Measurements from ENCODE around the gene CLTB. TPM values are rescaled to one million over a fixed set of nuclear protein-coding genes. Genes with fewer than 3 reads are reported as not detected.
"Not testable (repeated sequence)": the region's sequence is repeated elsewhere in the genome, so short reads cannot be mapped to it uniquely, and the experiment has no call there.

Gene CLTB, protein sequence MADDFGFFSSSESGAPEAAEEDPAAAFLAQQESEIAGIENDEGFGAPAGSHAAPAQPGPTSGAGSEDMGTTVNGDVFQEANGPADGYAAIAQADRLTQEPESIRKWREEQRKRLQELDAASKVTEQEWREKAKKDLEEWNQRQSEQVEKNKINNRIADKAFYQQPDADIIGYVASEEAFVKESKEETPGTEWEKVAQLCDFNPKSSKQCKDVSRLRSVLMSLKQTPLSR
- total RNA-seq (2014; rRNA removed; shearing (Covaris generic)), result 163 and 179 TPM in 2 replicates

DNA sequence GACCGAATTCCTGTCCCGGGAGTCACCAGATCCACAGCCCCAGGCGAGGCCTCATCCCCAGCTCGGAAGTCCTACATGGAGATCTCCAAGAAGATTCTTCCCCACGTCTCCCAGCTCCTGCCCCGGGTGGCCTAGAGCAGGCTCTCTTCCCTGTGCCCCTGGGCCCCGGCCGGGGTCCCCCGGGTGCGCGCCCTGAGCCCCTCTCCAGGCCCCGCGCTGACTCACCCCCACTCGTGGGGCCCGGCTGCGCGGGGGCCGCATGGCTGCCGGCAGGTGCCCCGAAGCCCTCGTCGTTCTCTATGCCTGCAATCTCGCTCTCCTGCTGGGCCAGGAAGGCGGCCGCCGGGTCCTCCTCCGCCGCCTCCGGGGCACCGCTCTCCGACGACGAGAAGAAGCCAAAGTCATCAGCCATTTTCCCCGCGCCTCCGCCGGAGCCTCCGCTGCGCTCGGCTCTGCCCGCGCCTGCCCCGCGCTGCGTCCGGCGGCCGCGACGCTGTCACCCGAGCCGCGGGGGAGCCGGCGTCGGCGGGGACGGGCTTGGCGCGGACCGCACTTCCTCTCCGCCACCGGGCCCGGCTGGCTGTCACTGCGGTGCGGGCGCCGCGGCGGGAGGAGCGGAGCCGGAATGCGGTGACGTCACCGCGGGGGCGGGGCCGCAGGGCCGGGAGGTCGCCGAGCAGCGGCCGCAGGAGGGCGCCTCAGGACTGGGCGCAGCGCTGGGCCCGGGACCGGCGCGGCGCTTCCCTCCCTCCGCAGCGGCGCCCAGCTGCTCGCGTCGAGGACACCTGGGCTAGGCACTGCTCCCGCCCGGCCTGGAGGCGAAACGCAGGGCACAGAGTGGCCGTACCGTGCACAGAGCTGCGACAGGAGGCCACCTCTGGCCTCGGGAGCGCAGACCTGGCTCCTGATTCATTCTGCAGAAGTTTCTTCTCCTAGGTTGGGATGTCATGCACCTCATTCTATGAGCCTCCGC is at the start of gene CLTB:
Gene CLTB (minus strand): TSS at position 588 of the 973 bp plus-strand sequence. CDS start 176 bp downstream, at position 412.
- peak; percentile 88 for DNase-seq (ENCODE audit: low spot score)
- in situ Hi-C loops (cut with HindIII; ENCODE audit: low sequenced_read_pairs), result no loop called here

DNA sequence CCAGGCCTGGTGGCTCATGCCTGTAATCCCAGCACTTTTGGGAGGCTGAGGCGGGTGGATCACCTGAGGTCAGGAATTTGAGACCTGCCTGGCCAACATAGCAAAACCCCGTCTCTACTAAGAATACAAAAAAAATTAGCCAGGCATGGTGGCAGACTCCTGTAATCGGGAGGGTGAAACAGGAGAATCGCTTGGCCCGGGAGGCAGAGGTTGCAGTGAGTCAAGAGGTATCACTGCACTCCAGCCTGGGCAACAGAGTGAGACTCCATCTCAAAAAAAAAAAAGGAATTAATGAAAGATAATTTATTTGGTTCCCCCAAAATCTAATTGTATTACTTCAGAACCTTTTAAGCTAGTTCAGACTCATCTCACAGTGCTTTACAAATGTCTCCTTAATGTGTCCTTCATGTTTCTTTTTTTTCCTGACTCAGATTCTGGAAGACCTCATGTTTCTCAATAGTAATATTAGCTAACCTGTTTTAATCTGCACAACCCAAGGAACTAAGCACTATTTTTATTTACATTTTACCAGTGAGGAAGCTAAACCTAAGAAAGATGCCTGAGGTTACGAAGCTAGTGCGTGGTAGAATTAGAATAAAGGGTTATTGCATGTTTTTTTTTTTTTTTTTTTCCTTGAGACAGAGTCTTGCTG is 46.9 kb upstream of the CLTB start:
- in situ Hi-C loops (cut with HindIII; ENCODE audit: low sequenced_read_pairs), result no loop called here

DNA sequence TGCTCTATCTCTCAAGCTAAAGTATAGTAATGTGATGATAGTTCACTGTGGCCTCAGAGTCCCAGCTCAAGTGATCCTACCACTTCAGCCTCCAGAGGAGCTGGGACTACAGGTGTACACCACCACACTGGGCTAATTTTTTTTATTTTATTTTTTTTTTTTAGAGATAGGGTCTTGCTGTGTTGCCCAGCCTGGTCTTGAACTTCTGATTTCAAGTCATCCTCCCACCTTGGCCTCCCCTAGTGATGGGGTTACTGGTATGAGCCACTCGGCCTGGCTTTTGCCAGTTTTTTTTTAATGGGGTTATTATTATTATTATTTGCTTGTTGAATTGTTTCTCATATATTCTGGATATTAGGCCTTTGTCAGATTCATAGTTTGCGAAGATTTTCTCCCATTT is 45.0 kb upstream of the CLTB start:
- in situ Hi-C loops (cut with HindIII; ENCODE audit: low sequenced_read_pairs), result no loop called here

More for the DNA sequence above, 46.9 kb upstream of the CLTB start:
- DNase-seq (ENCODE audit: low spot score), result no peak

DNA sequence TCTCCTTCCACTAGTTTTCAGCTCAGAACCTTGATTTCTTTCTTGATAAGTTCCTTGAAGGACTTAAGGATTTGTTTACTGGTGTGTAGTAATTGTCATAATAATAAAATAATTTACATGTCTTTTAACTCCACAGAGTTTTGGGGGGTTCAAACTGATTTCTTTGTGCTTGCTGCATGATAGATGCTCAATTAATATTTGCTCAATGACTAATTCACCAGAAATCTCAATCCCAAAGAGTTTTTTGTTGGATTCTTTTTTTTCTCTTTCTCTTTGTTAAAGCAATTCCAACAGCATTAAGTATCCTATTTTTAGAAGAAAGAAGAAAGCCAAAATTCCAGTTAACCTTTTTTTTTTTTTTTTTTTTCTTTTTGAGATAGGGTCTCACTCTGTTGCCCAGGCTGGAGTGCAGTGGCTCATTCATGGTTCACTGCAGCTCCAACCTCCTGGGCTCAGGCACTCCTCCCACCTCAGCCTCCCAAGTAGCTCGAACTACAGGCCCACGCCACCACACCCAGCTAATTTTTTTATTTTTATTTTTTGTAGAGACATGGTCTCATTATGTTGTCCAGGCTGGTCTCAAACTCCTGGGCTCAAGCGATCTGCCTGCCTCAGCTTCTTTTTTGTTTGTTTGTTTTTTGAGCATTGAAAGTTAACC is 42.7 kb upstream of the CLTB start:
- in situ Hi-C loops (cut with HindIII; ENCODE audit: low sequenced_read_pairs), result no loop called here

More for the DNA sequence above, 45.0 kb upstream of the CLTB start:
- no peak for DNase-seq (ENCODE audit: low spot score)

DNA sequence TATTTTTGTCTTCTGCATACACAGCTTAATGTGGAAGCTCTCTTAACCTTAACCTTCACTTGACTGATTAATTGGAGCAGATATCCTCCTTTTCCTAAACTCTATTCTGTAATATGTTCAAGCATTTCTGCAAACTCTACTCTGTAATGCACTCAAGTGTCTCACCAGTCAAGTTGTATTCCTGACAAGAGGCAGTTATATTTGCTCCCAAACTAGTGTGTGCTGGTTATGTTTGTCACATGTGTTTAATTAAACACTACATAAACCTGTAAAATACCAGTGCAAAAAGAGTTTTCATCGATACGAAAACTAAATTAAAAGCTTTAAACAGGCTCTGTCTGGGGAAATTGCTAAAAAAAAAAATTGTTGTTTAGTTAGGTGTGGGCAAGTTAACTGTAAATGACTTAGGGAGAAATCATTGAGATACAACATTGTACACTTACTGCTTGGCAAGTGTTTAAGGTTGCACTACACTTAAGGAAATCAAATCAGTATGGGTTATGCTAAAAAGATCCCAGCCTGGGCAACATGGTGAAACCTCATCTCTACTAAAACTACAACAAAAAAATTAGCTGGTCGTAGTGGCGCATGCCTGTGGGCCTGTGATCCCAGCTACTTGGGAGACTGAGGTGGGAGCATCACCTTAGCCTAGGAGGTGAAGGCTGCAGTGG is 38.5 kb upstream of the CLTB start:
- DNase-seq (ENCODE audit: low spot score), result no peak
- in situ Hi-C loops (cut with HindIII; ENCODE audit: low sequenced_read_pairs), result no loop called here

More for the DNA sequence above, 42.7 kb upstream of the CLTB start:
- no peak for DNase-seq (ENCODE audit: low spot score)

DNA sequence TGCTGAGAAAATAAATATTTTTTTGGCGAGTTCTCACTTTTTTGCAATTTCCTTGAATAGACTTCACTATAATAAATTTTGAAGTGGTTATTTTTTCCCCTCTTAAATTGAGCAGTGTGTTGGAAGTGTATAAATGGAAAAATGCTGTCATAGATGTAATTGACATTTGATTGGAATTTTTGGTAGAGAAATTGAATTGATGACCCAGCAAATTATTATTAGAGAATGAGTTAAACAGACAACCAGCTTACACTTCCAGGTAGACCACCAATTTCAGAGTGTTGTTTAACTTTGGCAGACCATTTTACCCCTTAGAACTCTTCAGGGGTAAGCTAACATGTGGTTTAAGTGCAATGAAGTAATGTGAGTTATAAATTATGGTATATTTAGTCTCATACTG is 33.7 kb upstream of the CLTB start:
- in situ Hi-C loops (cut with HindIII; ENCODE audit: low sequenced_read_pairs), result no loop called here
- DNase-seq (ENCODE audit: low spot score), result no peak

DNA sequence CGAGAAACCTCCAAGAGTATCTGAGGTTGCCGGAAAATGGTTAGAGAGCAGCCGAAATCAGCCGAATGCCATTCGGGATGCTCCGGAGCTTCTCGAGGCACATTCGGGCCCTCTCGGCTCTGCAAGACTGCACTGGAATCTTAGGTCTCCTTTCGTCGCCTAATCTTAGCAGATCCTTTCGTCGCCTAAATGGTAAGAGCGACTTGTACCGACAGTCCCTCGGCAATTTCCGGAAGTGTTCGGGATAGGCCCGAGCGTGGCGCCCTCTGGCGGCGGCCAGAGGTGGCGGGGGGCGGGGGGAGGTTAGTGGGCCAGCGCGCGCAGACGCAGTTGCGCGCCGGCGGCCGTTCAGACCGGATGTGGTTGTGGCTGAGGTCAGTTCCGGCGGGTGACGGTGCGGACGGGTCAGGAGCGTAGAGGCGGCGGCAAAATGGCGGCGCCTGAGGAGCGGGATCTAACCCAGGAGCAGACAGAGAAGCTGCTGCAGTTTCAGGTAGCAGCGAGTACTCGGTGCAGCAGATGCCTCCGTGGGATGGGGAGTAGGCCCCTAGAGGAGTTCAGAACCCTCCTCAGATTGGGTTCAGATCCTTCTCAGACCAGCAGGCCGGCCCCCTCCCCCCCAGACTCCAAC is 31.8 kb upstream of the CLTB start, which contains the start of gene FAF2:
Gene FAF2 (plus strand): TSS at position 408 of the 631 bp plus-strand sequence. CDS start 23 bp downstream, at position 431.
- peak; percentile 99 for DNase-seq (ENCODE audit: low spot score)
- in situ Hi-C loops (cut with HindIII; ENCODE audit: low sequenced_read_pairs), result no loop called here

DNA sequence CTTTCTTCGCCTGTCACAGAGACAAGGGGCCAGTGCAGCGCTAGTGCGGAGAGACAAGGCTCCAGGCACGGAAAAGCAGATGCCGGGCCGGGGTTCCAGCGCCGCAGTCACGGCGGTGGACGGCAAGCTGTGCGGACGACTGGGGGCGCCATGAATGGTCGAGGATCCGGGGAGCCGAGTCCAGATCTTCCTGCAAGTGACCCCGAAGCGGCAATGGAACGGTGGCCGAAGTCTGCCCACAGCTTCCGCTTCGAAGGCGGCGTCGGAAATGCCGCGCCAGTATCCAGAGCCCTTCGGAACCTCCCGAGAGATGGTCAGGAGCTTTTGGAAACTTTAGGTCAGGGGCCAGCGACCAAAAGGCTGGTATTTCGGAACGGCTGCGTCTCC is 31.2 kb upstream of the CLTB start:
- in situ Hi-C loops (cut with HindIII; ENCODE audit: low sequenced_read_pairs), result no loop called here
- DNase-seq (ENCODE audit: low spot score), result no peak

DNA sequence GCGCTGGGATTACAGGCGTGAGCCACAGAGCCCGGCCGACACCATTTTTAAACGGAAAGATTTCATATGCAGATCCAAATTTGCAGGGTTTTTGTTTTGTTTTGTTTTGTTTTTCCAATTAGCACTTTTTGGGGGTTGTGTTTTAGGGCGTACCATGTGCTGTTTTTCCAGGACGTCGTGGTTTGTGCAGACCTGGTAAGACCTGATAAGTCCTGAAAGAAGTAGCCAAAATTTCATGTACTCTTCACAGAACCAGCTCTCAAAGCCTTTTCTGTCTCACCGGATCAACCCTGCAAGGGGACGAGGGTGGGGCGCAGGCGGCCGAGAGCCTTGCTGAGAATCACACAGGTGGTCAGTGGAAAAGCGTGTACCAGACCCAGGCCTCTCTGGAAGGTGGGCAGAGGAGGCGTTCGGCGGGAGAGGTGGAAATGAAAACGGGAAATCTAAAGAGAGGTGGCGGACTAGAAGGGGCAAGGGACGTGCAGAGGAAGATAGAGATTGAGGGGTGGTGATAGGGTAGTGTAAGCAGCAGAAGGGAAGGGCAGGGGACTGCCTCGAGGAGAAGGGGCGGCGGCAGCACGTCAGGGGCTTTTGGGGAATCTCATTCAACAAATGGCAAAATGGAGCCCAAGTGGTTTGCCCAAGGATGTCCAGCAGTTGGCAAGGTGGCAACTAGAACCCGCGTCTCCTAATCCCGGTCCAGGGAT is 30.7 kb upstream of the CLTB start:
- DNase-seq (ENCODE audit: low spot score), result peak; percentile 27
- in situ Hi-C loops (cut with HindIII; ENCODE audit: low sequenced_read_pairs), result no loop called here

DNA sequence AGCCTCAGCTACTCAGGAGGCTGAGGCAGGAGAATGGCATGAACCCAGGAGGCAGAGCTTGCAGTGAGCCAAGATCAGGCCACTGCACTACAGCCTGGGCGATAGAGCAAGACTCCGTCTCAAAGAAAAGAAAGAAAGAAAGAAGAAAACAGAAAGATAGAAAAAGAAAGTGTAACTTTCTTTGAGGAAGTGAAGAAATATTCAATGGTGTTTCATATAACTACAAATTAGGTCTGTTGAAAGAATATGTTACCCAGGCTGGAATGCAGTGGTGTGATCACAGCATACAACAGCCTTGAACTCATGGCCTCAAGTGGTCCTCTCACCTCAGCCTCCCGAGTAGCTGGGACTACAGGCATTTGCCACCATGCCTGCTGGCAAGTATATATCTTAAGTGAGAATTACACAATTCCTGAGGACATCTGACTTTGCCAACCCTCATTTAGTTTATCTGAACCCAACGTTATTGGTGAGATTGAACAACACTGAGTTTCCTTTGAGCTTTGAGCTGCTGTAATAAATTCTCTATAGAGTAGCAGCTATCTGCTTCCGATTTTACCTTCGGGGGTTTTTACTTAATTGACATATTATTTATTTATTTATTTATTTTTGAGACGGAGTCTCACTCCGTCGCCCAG is 29.8 kb upstream of the CLTB start:
- DNase-seq (ENCODE audit: low spot score), result no peak
- in situ Hi-C loops (cut with HindIII; ENCODE audit: low sequenced_read_pairs), result no loop called here

DNA sequence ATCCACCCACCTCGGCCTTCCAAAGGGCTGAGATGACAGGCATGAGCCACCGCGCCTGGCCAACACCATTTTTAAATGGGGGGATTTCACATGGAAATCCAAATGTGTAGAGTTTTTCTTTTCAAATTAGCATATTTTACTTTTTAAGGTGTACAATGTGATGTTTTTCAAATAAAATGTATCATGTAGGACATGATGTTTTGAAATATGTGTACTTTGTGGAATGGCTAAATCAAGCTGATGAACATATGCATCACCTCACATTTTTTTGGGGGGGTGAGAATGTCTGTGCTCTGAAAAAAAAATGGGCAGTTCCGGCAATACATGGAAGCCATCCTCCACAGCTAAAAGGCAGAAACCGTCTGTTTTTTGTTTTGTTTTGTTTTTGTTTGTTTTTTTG is 28.4 kb upstream of the CLTB start:
- in situ Hi-C loops (cut with HindIII; ENCODE audit: low sequenced_read_pairs), result no loop called here
- no peak for DNase-seq (ENCODE audit: low spot score)

DNA sequence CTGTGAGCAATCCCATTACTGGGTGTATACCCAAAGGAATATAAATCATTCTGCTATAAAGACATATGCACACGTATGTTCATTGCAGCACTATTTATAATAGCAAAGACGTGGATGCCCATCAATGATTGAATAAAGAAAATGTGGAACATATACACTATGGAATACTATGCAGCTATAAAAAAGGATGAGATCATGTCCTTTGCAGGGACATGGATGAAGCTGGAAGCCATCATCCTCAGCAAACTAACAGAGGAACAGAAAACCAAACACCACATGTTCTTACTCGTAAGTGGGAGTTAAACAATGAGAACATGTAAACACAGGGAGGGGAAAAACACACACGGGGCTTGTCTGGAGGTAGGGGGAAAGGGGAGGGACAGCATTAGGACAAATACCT is 26.6 kb upstream of the CLTB start:
- in situ Hi-C loops (cut with HindIII; ENCODE audit: low sequenced_read_pairs); DNase-seq (ENCODE audit: low spot score): not testable (repeated sequence)

DNA sequence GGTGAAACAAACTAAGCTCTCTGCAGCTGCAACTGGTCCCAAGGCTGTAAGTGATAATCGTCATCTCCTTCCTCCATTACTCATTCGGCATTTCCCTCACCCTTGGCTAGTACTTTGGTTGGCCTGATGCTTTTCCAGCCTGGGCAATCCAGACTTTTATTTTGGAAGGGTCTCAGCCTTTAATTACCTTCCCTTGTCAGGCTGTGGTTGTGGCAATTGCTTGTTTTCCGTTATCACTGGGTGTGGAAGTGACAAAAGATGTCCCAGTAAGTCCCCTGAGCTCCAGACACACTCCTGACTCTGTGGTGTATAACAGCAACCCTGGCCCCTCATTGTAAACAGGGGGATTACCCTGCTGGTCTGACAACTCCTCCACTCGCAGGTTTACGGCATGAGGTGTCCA is 25.6 kb upstream of the CLTB start:
- DNase-seq (ENCODE audit: low spot score), result no peak
- in situ Hi-C loops (cut with HindIII; ENCODE audit: low sequenced_read_pairs), result no loop called here

DNA sequence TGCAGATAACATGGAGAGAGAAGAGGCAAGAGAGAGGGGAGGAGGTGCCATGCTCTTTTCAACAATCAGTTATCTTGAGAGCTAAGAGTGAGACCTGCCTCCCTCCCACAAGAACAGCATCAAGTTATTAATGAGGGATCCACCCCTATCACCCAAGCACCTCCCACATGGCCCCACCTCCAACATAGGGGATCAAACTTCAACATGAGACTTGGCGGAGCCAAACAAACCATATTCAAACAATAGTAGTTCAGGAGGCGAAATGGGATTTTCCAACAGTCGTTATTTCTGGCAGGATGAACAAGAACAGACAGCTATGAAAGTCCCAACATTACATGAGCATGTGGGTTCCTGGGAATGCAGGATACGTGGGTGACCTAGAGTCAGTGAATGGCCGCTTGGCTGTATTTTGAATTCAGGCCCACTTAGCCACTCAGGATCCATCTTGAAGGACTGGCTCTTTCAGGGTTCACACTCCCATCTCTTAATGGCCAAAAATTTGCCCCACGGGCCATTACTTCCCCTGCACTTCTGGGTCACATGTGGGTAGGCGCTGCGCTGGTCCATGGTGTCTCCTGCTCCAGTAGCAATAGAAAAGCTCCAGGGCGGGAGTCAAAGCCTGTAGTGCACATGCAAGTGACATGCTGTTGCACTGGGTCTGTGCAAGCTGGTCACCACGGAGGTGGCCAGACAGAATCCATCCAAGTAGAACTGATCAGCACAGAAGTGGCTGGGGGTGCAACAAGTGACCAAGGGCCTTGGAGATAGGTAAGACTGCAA is 24.8 kb upstream of the CLTB start:
- DNase-seq (ENCODE audit: low spot score), result no peak

DNA sequence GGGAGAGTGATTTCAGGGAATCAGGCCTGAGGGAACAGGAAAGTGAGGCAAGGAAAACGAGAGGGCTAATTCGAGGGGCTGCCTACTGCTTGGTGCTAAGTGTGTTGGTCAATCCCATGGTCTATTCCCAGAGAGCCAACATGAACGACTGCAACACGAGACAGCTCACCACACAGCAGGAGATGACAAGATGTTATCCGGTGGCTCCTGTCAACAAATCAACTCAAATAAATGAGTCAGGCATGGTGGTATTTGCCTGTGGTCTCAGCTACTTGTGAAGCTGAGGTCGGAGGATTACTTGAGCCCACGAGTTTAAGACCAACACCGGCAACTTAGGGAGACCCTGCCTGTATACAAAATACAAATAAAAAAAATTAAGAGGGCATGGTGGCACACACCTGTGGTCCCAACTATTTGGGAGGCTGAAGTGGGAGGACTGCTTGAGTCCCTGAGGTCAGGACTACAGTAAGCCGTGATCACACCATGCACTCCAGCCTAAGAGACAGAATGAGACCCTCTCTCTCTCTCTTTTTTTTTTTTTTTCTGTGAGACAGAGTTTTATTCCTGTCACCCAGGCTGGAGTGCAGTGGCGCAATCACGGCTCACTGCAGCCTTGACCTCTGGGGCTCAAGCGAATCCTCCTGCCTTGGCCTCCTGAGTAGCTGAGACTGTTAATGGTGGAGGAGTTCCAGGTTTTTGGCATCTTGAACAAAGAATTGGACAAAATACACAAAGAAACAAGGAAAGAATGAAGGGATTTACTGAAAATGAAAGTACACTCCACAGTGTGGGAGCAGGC is 22.8 kb upstream of the CLTB start:
- no peak for DNase-seq (ENCODE audit: low spot score)
- in situ Hi-C loops (cut with HindIII; ENCODE audit: low sequenced_read_pairs), result no loop called here

More for the DNA sequence above, 24.8 kb upstream of the CLTB start:
- in situ Hi-C loops (cut with HindIII; ENCODE audit: low sequenced_read_pairs), result no loop called here

DNA sequence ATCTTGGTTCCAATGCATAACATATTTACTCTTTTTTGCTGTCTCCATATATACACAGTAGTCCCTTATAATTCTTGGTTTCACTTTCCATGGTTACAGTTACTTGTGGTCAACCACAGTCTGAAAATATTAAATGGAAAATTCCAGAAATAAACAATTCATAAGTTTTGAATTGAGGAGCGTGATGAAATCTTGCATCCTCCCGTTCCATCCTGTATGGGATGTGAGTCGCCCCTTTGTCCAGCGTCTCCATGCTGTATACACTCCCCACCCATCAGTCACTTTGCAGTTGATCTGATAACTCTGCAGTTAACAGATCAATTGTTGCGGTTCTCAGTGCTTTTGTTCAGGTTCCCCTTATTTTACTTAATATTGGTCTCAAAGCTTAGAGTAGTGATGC is 20.3 kb upstream of the CLTB start:
- DNase-seq (ENCODE audit: low spot score), result no peak
- in situ Hi-C loops (cut with HindIII; ENCODE audit: low sequenced_read_pairs), result no loop called here
